Myocyte (in vitro differentiated cells): Measurements from ENCODE around the gene LGALS3BP. TPM values are rescaled to one million over a fixed set of nuclear protein-coding genes. Genes with fewer than 3 reads are reported as not detected.
A peak's percentile ranks its signal among the peaks of the same experiment; 100 is the strongest.

ENCODE experiments used
- DNase-seq: peaks from one replicate; pipeline ENCODE4 v3.0.0-alpha.2; 2012; ENCODE audit warnings: low read depth
- total RNA-seq: library from RNA; depleted of rRNA; stranded (reverse); fragments of >200 nt; gene quantifications from 2 replicates; pipeline ENCODE4 v1.2.3, GENCODE V29; 2014

LGALS3BP gene
- total RNA-seq, 1 donor from 2014 or later: 456 TPM

- DNase-seq: no peak
Observed at GRCh38 chr17:79014158-79014758, 34.5 kb upstream of the LGALS3BP start.

- no peak for DNase-seq
Observed at GRCh38 chr17:79012563-79013134, 32.9 kb upstream of the LGALS3BP start.

GRCh38 chr17:79011451-79012147 is 31.9 kb upstream of the LGALS3BP start:
- DNase-seq: no peak

- no peak for DNase-seq
Observed at GRCh38 chr17:79010304-79010646, 30.6 kb upstream of the LGALS3BP start.

GRCh38 chr17:79009397-79010303 is 29.9 kb upstream of the LGALS3BP start, which contains the start of gene CANT1:
Gene CANT1, minus strand, starts transcription at chr17:79009764. Its CDS starts 12,142 bp downstream, at chr17:78997622.
- DNase-seq: peak; percentile 81

GRCh38 chr17:79008666-79009387 is 29.1 kb upstream of the LGALS3BP start:
- DNase-seq: no peak

GRCh38 chr17:79007504-79008381 is 28.0 kb upstream of the LGALS3BP start:
- no peak for DNase-seq

GRCh38 chr17:79006794-79007503 is 27.2 kb upstream of the LGALS3BP start:
- DNase-seq: no peak

- no peak for DNase-seq
Observed at GRCh38 chr17:79006046-79006445, 26.3 kb upstream of the LGALS3BP start.

GRCh38 chr17:79005063-79005861 is 25.5 kb upstream of the LGALS3BP start:
- no peak for DNase-seq

GRCh38 chr17:79003661-79004411 is 24.1 kb upstream of the LGALS3BP start:
- DNase-seq: no peak

GRCh38 chr17:79002796-79003593 is 23.3 kb upstream of the LGALS3BP start:
- DNase-seq: no peak

GRCh38 chr17:79002291-79002690 is 22.6 kb upstream of the LGALS3BP start:
- no peak for DNase-seq

- no peak for DNase-seq
Observed at GRCh38 chr17:79001190-79002020, 21.7 kb upstream of the LGALS3BP start.

- DNase-seq: no peak
Observed at GRCh38 chr17:79000396-79001189, 20.9 kb upstream of the LGALS3BP start.
